Skeletal muscle tissue (tissue), 4 donors: ENCODE measurements around the gene FARS2. TPM values are rescaled to one million over a fixed set of nuclear protein-coding genes. Genes with fewer than 3 reads are reported as not detected.

Source experiments
- H3K27ac ChIP-seq: one replicate; pipeline ENCODE4 v1.7.0; 2013; ENCODE audit warnings: mild to moderate bottlenecking, low read depth, low read length, inconsistent platforms
- H3K27me3 ChIP-seq, 3 donors: one replicate each; pipeline ENCODE4 v1.7.0; 2013; ENCODE audit warnings: low read length in 3 of 3; ENCODE audit not compliant: control insufficient read depth in 3 of 3, insufficient read depth in 3 of 3
- H3K36me3 ChIP-seq, 3 donors: one replicate each; pipeline ENCODE4 v1.7.0; 2013; ENCODE audit warnings: low read length in 3 of 3; ENCODE audit not compliant: control insufficient read depth in 3 of 3, insufficient read depth in 3 of 3
- H3K4me1 ChIP-seq, 3 donors: one replicate each; pipeline ENCODE4 v1.7.0; 2013; ENCODE audit warnings: low read length in 3 of 3, mild to moderate bottlenecking in 3 of 3; ENCODE audit not compliant: control insufficient read depth in 3 of 3, insufficient read depth in 3 of 3
- H3K4me3 ChIP-seq, 3 donors: one replicate each; pipeline ENCODE4 v1.7.0; 2013; ENCODE audit warnings: low read length in 3 of 3
- H3K9ac ChIP-seq, 3 donors: one replicate each; pipeline ENCODE4 v1.7.0; 2013; ENCODE audit warnings: low read length in 3 of 3, mild to moderate bottlenecking in 3 of 3, moderate library complexity in 2 of 3, low read depth in 1 of 3
- H3K9me3 ChIP-seq, 3 donors: one replicate each; pipeline ENCODE4 v1.7.0; 2013; ENCODE audit warnings: low read length in 3 of 3; ENCODE audit not compliant: control insufficient read depth in 3 of 3
- total RNA-seq: library from RNA; depleted of rRNA; stranded (reverse); fragments of >200 nt; gene quantifications from one replicate; pipeline ENCODE4 v1.2.3, GENCODE V29; 2014
- donor health status: Osteomylitis.

Gene FARS2
- total RNA-seq, 1 donor from 2014 or later = 27.7 TPM

DNA sequence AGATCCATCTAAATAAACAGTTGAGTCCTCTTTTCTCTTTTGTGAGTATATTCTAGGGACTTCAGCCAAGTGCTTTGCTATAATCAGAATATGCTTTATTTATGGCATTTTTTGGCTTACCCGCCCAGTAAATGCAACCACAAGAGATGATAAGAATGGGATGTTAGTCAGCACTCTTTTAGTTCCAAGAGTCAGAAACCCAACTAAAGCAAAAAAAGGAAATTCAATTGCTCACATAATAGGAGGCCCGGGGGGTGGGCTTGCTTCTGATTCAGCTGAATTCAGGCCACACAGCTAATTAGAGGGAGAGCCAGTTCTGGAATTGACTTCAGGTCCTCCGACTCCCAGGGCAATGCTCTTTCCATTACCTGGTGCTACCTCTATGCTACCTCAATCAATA is 250.6 kb downstream of the FARS2 start:
- no peak overlapping the region for H3K27ac ChIP-seq
- H3K36me3 ChIP-seq = no peaks in the 10 kb centered on the region
- H3K9me3 ChIP-seq = no peaks in the 10 kb centered on the region
- H3K27me3 ChIP-seq = no peaks in the 10 kb centered on the region
- H3K9ac ChIP-seq = no peak overlapping the region
- no peaks in the 10 kb centered on the region for H3K4me1 ChIP-seq
- H3K4me3 ChIP-seq = no peak overlapping the region

DNA sequence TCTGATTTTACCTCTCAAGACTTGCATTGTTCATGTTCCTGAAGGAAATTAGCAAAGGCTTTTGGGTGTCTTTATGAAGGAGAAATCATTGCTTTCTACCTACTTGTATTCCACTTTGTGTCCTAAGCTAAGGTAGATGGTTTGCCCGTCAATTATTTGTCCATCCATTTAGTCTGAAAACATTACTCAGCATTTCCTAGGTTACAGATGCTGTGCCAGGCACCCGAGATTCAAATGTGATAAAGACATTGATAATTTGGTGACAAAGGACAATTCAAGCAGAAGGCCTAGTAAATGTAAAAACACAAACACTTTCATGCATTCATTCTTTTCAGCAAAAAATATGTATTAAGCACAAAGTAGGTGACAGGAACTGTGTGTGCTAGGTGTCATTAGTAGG is 251.1 kb downstream of the FARS2 start:
- Histone ChIP-seq H3K27ac (no peak overlapping the region), H3K36me3 (no peaks in the 10 kb centered on the region), H3K9ac (no peak overlapping the region), H3K9me3 (no peaks in the 10 kb centered on the region), H3K4me1 (no peaks in the 10 kb centered on the region), H3K27me3 (no peaks in the 10 kb centered on the region), H3K4me3 (no peak overlapping the region)

DNA sequence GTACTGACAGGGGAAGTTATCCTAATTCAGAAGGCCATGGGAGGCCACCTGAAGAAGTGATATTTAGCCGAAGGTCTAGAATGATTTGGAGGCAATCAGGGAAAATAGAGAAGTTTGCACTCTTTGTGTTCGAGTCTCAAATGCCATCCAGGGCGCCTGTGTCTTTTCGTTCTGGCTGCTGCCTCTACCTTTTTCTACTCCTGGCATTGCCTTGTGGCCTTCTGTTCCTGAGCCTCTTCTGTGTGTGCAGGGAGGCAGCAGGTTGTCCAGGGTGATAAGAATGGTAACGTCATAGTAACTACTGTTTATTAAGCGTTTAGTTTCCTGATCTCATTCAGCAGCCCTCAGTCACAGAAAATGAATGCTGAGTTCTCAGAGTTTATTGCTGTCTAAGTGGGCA is 252.1 kb downstream of the FARS2 start:
- H3K4me1 ChIP-seq = no peaks in the 10 kb centered on the region
- H3K4me3 ChIP-seq = no peak overlapping the region
- no peaks in the 10 kb centered on the region for H3K9me3 ChIP-seq
- H3K27me3 ChIP-seq = no peaks in the 10 kb centered on the region
- no peak overlapping the region for H3K9ac ChIP-seq
- H3K27ac ChIP-seq = no peak overlapping the region
- no peaks in the 10 kb centered on the region for H3K36me3 ChIP-seq

- no peaks in the 10 kb centered on the region for H3K9me3 ChIP-seq
- H3K27ac ChIP-seq = no peak overlapping the region
- H3K4me1 ChIP-seq = no peaks in the 10 kb centered on the region
- no peak overlapping the region for H3K4me3 ChIP-seq
- no peaks in the 10 kb centered on the region for H3K27me3 ChIP-seq
- no peak overlapping the region for H3K9ac ChIP-seq
- H3K36me3 ChIP-seq = no peaks in the 10 kb centered on the region
Observed at GRCh38 chr6:5514353-5514752, 253.0 kb downstream of the FARS2 start.

DNA sequence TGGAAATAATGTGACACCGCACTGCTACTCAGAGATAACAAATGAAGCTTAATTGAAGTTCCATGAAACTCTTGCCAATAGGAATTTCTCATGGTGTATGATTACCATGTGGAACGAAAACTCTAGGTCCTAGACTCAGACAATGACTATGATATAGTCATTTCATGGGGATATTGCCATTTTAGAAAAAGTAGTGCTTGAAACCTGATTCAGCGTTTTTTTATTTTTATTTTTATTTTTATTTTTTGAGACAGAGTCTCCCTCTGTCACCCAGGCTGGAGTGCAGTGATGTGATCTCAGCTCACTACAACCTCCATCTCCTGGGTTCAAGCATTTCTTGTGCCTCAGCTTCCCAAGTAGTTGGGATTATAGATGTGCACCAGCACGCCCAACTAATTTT is 253.9 kb downstream of the FARS2 start:
- no peaks in the 10 kb centered on the region for H3K4me1 ChIP-seq
- no peaks in the 10 kb centered on the region for H3K9me3 ChIP-seq
- H3K27me3 ChIP-seq = no peaks in the 10 kb centered on the region

DNA sequence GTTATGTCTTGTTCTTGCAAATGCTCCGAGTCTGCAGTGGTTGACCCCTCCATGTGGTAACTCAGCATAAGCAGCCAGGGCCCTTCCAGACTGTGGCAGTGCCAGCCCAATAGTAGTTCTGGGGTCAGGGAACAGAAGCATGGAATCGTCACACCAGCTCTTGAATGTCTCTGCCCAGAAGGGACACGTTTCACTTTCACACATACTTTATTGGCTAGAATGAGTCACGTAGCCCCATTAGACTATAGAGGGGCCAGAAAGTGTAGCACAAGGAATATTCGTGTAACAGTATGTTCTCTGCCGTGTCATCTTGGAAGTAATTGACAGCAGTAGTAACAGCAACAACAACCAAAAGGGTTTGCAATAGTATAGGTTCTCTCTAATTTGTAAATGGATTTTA is 254.7 kb downstream of the FARS2 start:
- Histone ChIP-seq H3K36me3 (no peaks in the 10 kb centered on the region), H3K9me3 (no peaks in the 10 kb centered on the region), H3K27ac (no peak overlapping the region), H3K4me1 (no peaks in the 10 kb centered on the region), H3K9ac (no peak overlapping the region), H3K27me3 (no peaks in the 10 kb centered on the region), H3K4me3 (no peak overlapping the region)

More for the DNA sequence above, 253.9 kb downstream of the FARS2 start:
- no peak overlapping the region for H3K27ac ChIP-seq
- H3K36me3 ChIP-seq = no peaks in the 10 kb centered on the region
- no peak overlapping the region for H3K9ac ChIP-seq
- no peak overlapping the region for H3K4me3 ChIP-seq

DNA sequence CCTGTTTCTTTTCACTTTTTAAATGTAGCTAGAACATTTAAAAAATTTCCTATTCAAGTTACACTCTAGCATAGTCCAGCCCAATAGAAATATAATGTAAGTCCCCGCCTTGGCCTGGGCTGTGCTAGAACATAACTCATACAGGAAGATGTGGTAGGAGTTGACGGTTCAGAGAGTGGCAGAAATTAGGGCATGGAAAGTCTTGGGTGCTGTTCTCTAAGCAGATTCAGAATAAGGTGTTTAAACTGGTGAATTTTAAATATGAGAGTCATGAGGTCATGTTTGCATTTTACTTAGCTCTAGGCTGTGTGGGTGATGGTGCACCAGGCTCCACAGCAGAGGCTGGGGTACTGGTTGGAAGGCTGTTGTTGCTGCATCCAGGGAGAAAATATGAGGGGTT is 256.5 kb downstream of the FARS2 start:
- Histone ChIP-seq H3K27me3 (no peaks in the 10 kb centered on the region), H3K9me3 (no peaks in the 10 kb centered on the region), H3K27ac (no peak overlapping the region), H3K4me3 (no peak overlapping the region), H3K9ac (no peak overlapping the region), H3K4me1 (no peaks in the 10 kb centered on the region), H3K36me3 (no peaks in the 10 kb centered on the region)

GRCh38 chr6:5518936-5519491 is 257.7 kb downstream of the FARS2 start:
- no peaks in the 10 kb centered on the region for H3K27me3 ChIP-seq
- no peak overlapping the region for H3K9ac ChIP-seq
- H3K36me3 ChIP-seq = no peaks in the 10 kb centered on the region
- H3K4me1 ChIP-seq = no peaks in the 10 kb centered on the region
- no peaks in the 10 kb centered on the region for H3K9me3 ChIP-seq
- no peak overlapping the region for H3K4me3 ChIP-seq
- no peak overlapping the region for H3K27ac ChIP-seq

GRCh38 chr6:5520796-5521195 is 259.5 kb downstream of the FARS2 start:
- H3K4me1 ChIP-seq = no peaks in the 10 kb centered on the region
- H3K9me3 ChIP-seq = no peaks in the 10 kb centered on the region

GRCh38 chr6:5521322-5521721 is 260.0 kb downstream of the FARS2 start:
- Histone ChIP-seq H3K9ac (no peak overlapping the region), H3K4me3 (no peak overlapping the region), H3K4me1 (no peaks in the 10 kb centered on the region), H3K36me3 (no peaks in the 10 kb centered on the region), H3K27me3 (no peaks in the 10 kb centered on the region), H3K9me3 (no peaks in the 10 kb centered on the region), H3K27ac (no peak overlapping the region)

More at GRCh38 chr6:5520796-5521195, 259.5 kb downstream of the FARS2 start:
- no peak overlapping the region for H3K9ac ChIP-seq
- H3K27me3 ChIP-seq = no peaks in the 10 kb centered on the region
- H3K27ac ChIP-seq = no peak overlapping the region
- H3K4me3 ChIP-seq = no peak overlapping the region
- H3K36me3 ChIP-seq = no peaks in the 10 kb centered on the region

DNA sequence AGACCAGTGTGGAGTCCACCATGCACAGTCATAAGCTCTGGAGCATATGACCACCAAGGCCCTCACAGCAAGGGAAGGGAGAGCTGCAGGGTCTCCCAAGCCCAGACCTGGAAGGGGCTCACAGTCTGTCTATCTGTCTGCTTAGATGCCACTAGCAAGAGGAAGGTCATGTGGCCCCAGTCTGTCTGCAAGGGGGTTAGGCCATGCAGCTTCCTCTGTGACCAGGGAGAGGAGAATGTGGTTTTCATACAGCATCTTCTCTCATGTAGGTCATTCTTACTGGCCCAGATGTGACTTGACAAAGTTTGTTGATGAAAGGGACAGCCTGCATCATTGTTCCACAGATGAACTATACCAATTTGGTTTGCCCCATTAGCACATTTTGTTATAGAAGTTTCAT is 260.8 kb downstream of the FARS2 start:
- H3K4me1 ChIP-seq = no peaks in the 10 kb centered on the region
- no peak overlapping the region for H3K27ac ChIP-seq
- H3K9me3 ChIP-seq = no peaks in the 10 kb centered on the region
- H3K36me3 ChIP-seq = no peaks in the 10 kb centered on the region
- no peak overlapping the region for H3K4me3 ChIP-seq
- no peaks in the 10 kb centered on the region for H3K27me3 ChIP-seq
- H3K9ac ChIP-seq = no peak overlapping the region
